ENCODE measurements around the gene SNX9. TPM values are rescaled to one million over a fixed set of nuclear protein-coding genes. Genes with fewer than 3 reads are reported as not detected.
"Not testable (repeated sequence)": the region's sequence is repeated elsewhere in the genome, so short reads cannot be mapped to it uniquely, and the experiment has no call there.

Gene SNX9
- total RNA-seq, 1 donor from 2014 or later, result 36.0 TPM

GRCh38 chr6:157842212-157842611 lies 19.2 kb downstream of the SNX9 start:
- peaks cover 48% of the 10 kb centered on the region for H3K4me1 Mint-ChIP-seq (ENCODE audit: low read depth, unreplicated experiment)
- H2AFZ ChIP-seq (ENCODE audit: low read depth, low read length), result no peak overlapping the region
- no peak overlapping the region for H3K27ac ChIP-seq (ENCODE audit: low read depth, low read length)
- H3K36me3 Mint-ChIP-seq (ENCODE audit: low read depth, unreplicated experiment), result no peaks in the 10 kb centered on the region
- H3K4me3 Mint-ChIP-seq (ENCODE audit: unreplicated experiment), result no peak overlapping the region
- no peaks in the 10 kb centered on the region for H3K9me3 Mint-ChIP-seq (ENCODE audit: unreplicated experiment)
- H3K4me1 ChIP-seq (ENCODE audit: insufficient read depth, low read length), result peaks cover 23% of the 10 kb centered on the region
- no peaks in the 10 kb centered on the region for H3K27me3 Mint-ChIP-seq (ENCODE audit: low read depth, unreplicated experiment)
- H4K20me1 ChIP-seq (ENCODE audit: insufficient read depth, low read length), result peaks cover 77% of the 10 kb centered on the region
- FAIRE-seq (no peak), DNase-seq (ENCODE audit: low read depth) (no peak)
- H3K36me3 ChIP-seq (ENCODE audit: insufficient read depth, low read length), result no peaks in the 10 kb centered on the region
- H3K9ac ChIP-seq (ENCODE audit: low read length), result no peak overlapping the region
- H3K4me2 ChIP-seq (ENCODE audit: low read length), result no peak overlapping the region
- peak overlapping the region; percentile 97 for H3K27ac Mint-ChIP-seq (ENCODE audit: unreplicated experiment)
- H3K9me3 ChIP-seq (ENCODE audit: insufficient read depth, low read depth, low read length), result no peaks in the 10 kb centered on the region
- TF ChIP-seq EZH2 (IDR thresholded peaks at IDR 0.05; ENCODE audit: insufficient read depth, low read length) (no peak), CTCF (IDR thresholded peaks at IDR 0.05; ENCODE audit: insufficient read depth, low read depth, low read length) (no peak)
- H3K4me3 ChIP-seq (ENCODE audit: insufficient read depth, low read depth, low read length), result no peak overlapping the region
- no peaks in the 10 kb centered on the region for H3K27me3 ChIP-seq (ENCODE audit: insufficient read depth, low read length)
- peaks cover 100% of the 10 kb centered on the region for H3K79me2 ChIP-seq (ENCODE audit: insufficient read depth, low read length)

GRCh38 chr6:157844196-157844595 lies 21.1 kb downstream of the SNX9 start:
- FAIRE-seq; H3K36me3 ChIP-seq (ENCODE audit: insufficient read depth, low read length); H3K4me2 ChIP-seq (ENCODE audit: low read length); H3K36me3 Mint-ChIP-seq (ENCODE audit: low read depth, unreplicated experiment); H3K27ac Mint-ChIP-seq (ENCODE audit: unreplicated experiment); H3K4me3 ChIP-seq (ENCODE audit: insufficient read depth, low read depth, low read length); H2AFZ ChIP-seq (ENCODE audit: low read depth, low read length); H3K9ac ChIP-seq (ENCODE audit: low read length); H3K27ac ChIP-seq (ENCODE audit: low read depth, low read length); H3K27me3 ChIP-seq (ENCODE audit: insufficient read depth, low read length); H3K27me3 Mint-ChIP-seq (ENCODE audit: low read depth, unreplicated experiment); DNase-seq (ENCODE audit: low read depth); H3K4me3 Mint-ChIP-seq (ENCODE audit: unreplicated experiment); H3K9me3 ChIP-seq (ENCODE audit: insufficient read depth, low read depth, low read length); H3K9me3 Mint-ChIP-seq (ENCODE audit: unreplicated experiment): not testable (repeated sequence)
- Histone ChIP-seq H3K4me1 (ENCODE audit: insufficient read depth, low read length) (peaks cover 23% of the 10 kb centered on the region), H4K20me1 (ENCODE audit: insufficient read depth, low read length) (peaks cover 86% of the 10 kb centered on the region), H3K79me2 (ENCODE audit: insufficient read depth, low read length) (peaks cover 100% of the 10 kb centered on the region)
- peaks cover 43% of the 10 kb centered on the region for H3K4me1 Mint-ChIP-seq (ENCODE audit: low read depth, unreplicated experiment)

GRCh38 chr6:157845493-157846259 lies 22.6 kb downstream of the SNX9 start:
- FAIRE-seq (no peak), DNase-seq (ENCODE audit: low read depth) (peak; percentile 30)
- H3K27me3 ChIP-seq (ENCODE audit: insufficient read depth, low read length), result no peaks in the 10 kb centered on the region
- H3K9me3 ChIP-seq (ENCODE audit: insufficient read depth, low read depth, low read length), result no peaks in the 10 kb centered on the region
- no peaks in the 10 kb centered on the region for H3K36me3 ChIP-seq (ENCODE audit: insufficient read depth, low read length)
- H3K27ac ChIP-seq (ENCODE audit: low read depth, low read length), result no peak overlapping the region
- Mint-ChIP-seq H3K4me1 (ENCODE audit: low read depth, unreplicated experiment) (peaks cover 47% of the 10 kb centered on the region), H3K4me3 (ENCODE audit: unreplicated experiment) (no peak overlapping the region), H3K36me3 (ENCODE audit: low read depth, unreplicated experiment) (peaks cover 3% of the 10 kb centered on the region), H3K27ac (ENCODE audit: unreplicated experiment) (peak overlapping the region; percentile 12), H3K9me3 (ENCODE audit: unreplicated experiment) (no peaks in the 10 kb centered on the region), H3K27me3 (ENCODE audit: low read depth, unreplicated experiment) (no peaks in the 10 kb centered on the region)
- H3K4me1 ChIP-seq (ENCODE audit: insufficient read depth, low read length), result peaks cover 18% of the 10 kb centered on the region
- peaks cover 96% of the 10 kb centered on the region for H4K20me1 ChIP-seq (ENCODE audit: insufficient read depth, low read length)
- TF ChIP-seq CTCF (IDR thresholded peaks at IDR 0.05; ENCODE audit: insufficient read depth, low read depth, low read length), result no peak
- no peak for TF ChIP-seq EZH2 (IDR thresholded peaks at IDR 0.05; ENCODE audit: insufficient read depth, low read length)
- peaks cover 100% of the 10 kb centered on the region for H3K79me2 ChIP-seq (ENCODE audit: insufficient read depth, low read length)
- peak overlapping the region; percentile 40 for H3K4me2 ChIP-seq (ENCODE audit: low read length)
- H2AFZ ChIP-seq (ENCODE audit: low read depth, low read length), result no peak overlapping the region
- no peak overlapping the region for H3K4me3 ChIP-seq (ENCODE audit: insufficient read depth, low read depth, low read length)
- H3K9ac ChIP-seq (ENCODE audit: low read length), result no peak overlapping the region
